HEK293 (cell line): Measurements from ENCODE around the gene ADCY1.

Experiments used
- CTCF ChIA-PET: fragments of 350-600 bp; formaldehyde crosslinking; extraction: SDS; loops from one replicate; lab custom pipeline; 2021; ENCODE audit warnings: antibody characterized with exemption; lab: Yijun Ruan, JAX
- POLR2A ChIA-PET: fragments of 300-600 bp; formaldehyde crosslinking; extraction: SDS; loops from one replicate; lab custom pipeline; 2020; ENCODE audit warnings: antibody characterized with exemption, inconsistent platforms; lab: Yijun Ruan, JAX
- H3K27ac ChIP-seq: fragments of 200-500 bp; sonication (Bioruptor generic); 2 replicates; pipeline ENCODE4 v1.5.1; 2014; ENCODE audit warnings: low read depth, low read length, control low read depth, inconsistent platforms; ENCODE audit errors: extremely low read depth
- H3K36me3 ChIP-seq, 2 experiments: fragments of 200-500 bp in 1 of 2; sonication (Bioruptor generic) in 1 of 2; 1 replicate in 1 of 2; 2 replicates in 1 of 2; pipeline ENCODE4 v1.5.1; 2014 to 2017; ENCODE audit warnings: inconsistent platforms in 2 of 2, low read length in 2 of 2; ENCODE audit not compliant: control insufficient read depth in 2 of 2, insufficient read depth in 1 of 2
- H3K4me1 ChIP-seq: fragments of 200-500 bp; sonication (Bioruptor generic); 2 replicates; pipeline ENCODE4 v1.5.1; 2014; ENCODE audit warnings: mild to moderate bottlenecking, low read length, inconsistent platforms; ENCODE audit not compliant: control insufficient read depth, insufficient read depth
- H3K4me3 ChIP-seq: 2 replicates; pipeline ENCODE4 v1.5.1; 2011; ENCODE audit warnings: low read depth, mild to moderate bottlenecking, control low read depth, low read length, moderate library complexity
- H3K9me3 ChIP-seq: fragments of 200-500 bp; sonication (Bioruptor generic); 2 replicates; pipeline ENCODE4 v1.5.1; 2014; ENCODE audit warnings: low read depth, low read length, inconsistent platforms; ENCODE audit not compliant: control insufficient read depth, insufficient read depth
- BCL6B ChIP-seq: fragments of 450-650 bp; formaldehyde crosslinking; IDR thresholded peaks from 2 replicates; pipeline ENCODE4 v1.5.1; 2017; ENCODE audit warnings: missing biosample characterization, missing genetic modification characterization
- EGR2 ChIP-seq: fragments of 450-650 bp; formaldehyde crosslinking; IDR thresholded peaks from 2 replicates; pipeline ENCODE4 v1.5.1; 2016; ENCODE audit warnings: low read depth, missing biosample characterization, missing genetic modification characterization
- KLF10 ChIP-seq: fragments of 450-650 bp; IDR thresholded peaks from 2 replicates; pipeline ENCODE4 v1.5.1; 2018; ENCODE audit warnings: missing biosample characterization, mild to moderate bottlenecking, missing genetic modification characterization
- MYNN ChIP-seq: fragments of 450-650 bp; formaldehyde crosslinking; IDR thresholded peaks from 2 replicates; pipeline ENCODE4 v1.5.1; 2016; ENCODE audit warnings: missing biosample characterization, missing genetic modification characterization, borderline replicate concordance
- PRDM4 ChIP-seq: fragments of 450-650 bp; formaldehyde crosslinking; IDR thresholded peaks from 2 replicates; pipeline ENCODE4 v1.5.1; 2017; ENCODE audit warnings: missing biosample characterization, missing genetic modification characterization
- SP3 ChIP-seq: fragments of 450-650 bp; formaldehyde crosslinking; IDR thresholded peaks from 2 replicates; pipeline ENCODE4 v1.5.1; 2016; ENCODE audit warnings: missing biosample characterization, missing genetic modification characterization
- ZBTB21 ChIP-seq: fragments of 450-650 bp; formaldehyde crosslinking; IDR thresholded peaks from 2 replicates; pipeline ENCODE4 v1.5.1; 2017; ENCODE audit warnings: missing biosample characterization, missing genetic modification characterization
- ZFP69B ChIP-seq: fragments of 450-650 bp; formaldehyde crosslinking; IDR thresholded peaks from 2 replicates; pipeline ENCODE4 v1.5.1; 2016; ENCODE audit warnings: missing biosample characterization, missing genetic modification characterization
- ZNF10 ChIP-seq: fragments of 450-650 bp; formaldehyde crosslinking; IDR thresholded peaks from 2 replicates; pipeline ENCODE4 v1.5.1; 2017; ENCODE audit warnings: missing biosample characterization, missing genetic modification characterization
- ZNF114 ChIP-seq: fragments of 450-650 bp; formaldehyde crosslinking; IDR thresholded peaks from 2 replicates; pipeline ENCODE4 v1.5.0; 2017; ENCODE audit warnings: missing biosample characterization, missing genetic modification characterization
- ZNF121 ChIP-seq: fragments of 450-650 bp; formaldehyde crosslinking; IDR thresholded peaks from 2 replicates; pipeline ENCODE4 v1.5.1; 2016; ENCODE audit warnings: missing biosample characterization, missing genetic modification characterization
- ZNF16 ChIP-seq: fragments of 450-650 bp; formaldehyde crosslinking; IDR thresholded peaks from 2 replicates; pipeline ENCODE4 v1.5.1; 2016; ENCODE audit warnings: low read depth, missing biosample characterization, missing genetic modification characterization
- ZNF248 ChIP-seq: fragments of 450-650 bp; formaldehyde crosslinking; IDR thresholded peaks from 2 replicates; pipeline ENCODE4 v1.5.1; 2017; ENCODE audit warnings: missing biosample characterization, missing genetic modification characterization
- ZNF416 ChIP-seq: fragments of 450-650 bp; formaldehyde crosslinking; IDR thresholded peaks from 2 replicates; pipeline ENCODE4 v1.5.1; 2016; ENCODE audit warnings: missing biosample characterization, missing genetic modification characterization
- ZNF596 ChIP-seq: fragments of 450-650 bp; IDR thresholded peaks from 2 replicates; pipeline ENCODE4 v1.5.0; 2018; ENCODE audit warnings: missing biosample characterization, mild to moderate bottlenecking, missing genetic modification characterization, moderate library complexity
- ZNF621 ChIP-seq: fragments of 450-650 bp; formaldehyde crosslinking; IDR thresholded peaks from 2 replicates; pipeline ENCODE4 v1.5.1; 2017; ENCODE audit warnings: missing biosample characterization, missing genetic modification characterization
- ZNF658 ChIP-seq: fragments of 450-650 bp; formaldehyde crosslinking; IDR thresholded peaks from 2 replicates; pipeline ENCODE4; 2016; ENCODE audit warnings: missing biosample characterization, missing genetic modification characterization
- ZNF677 ChIP-seq: fragments of 450-650 bp; IDR thresholded peaks from 2 replicates; pipeline ENCODE4 v1.5.0; 2018; ENCODE audit warnings: missing biosample characterization, mild to moderate bottlenecking, missing genetic modification characterization, moderate library complexity
- ZNF76 ChIP-seq: fragments of 450-650 bp; formaldehyde crosslinking; IDR thresholded peaks from 2 replicates; pipeline ENCODE4; 2016; ENCODE audit warnings: low read depth, missing biosample characterization, missing genetic modification characterization, borderline replicate concordance
- TF ChIP-seq, protein P1 (sequence below): fragments of 450-650 bp; formaldehyde crosslinking; IDR thresholded peaks from 2 replicates; pipeline ENCODE4 v1.5.1; 2016; ENCODE audit warnings: missing biosample characterization, missing genetic modification characterization

ADCY1 gene

GRCh38 chr7:45686441-45687184 is 112.4 kb downstream of the ADCY1 start (continued):
- no peak for TF ChIP-seq BCL6B (tag by site-specific recombination)
- TF ChIP-seq ZNF76: no peak
- TF ChIP-seq ZNF248: no peak
- TF ChIP-seq ZNF596 (tag by site-specific recombination): no peak
- TF ChIP-seq KLF10 (tag by site-specific recombination): no peak
- TF ChIP-seq, all 188 proteins: peak for 0

DNA sequence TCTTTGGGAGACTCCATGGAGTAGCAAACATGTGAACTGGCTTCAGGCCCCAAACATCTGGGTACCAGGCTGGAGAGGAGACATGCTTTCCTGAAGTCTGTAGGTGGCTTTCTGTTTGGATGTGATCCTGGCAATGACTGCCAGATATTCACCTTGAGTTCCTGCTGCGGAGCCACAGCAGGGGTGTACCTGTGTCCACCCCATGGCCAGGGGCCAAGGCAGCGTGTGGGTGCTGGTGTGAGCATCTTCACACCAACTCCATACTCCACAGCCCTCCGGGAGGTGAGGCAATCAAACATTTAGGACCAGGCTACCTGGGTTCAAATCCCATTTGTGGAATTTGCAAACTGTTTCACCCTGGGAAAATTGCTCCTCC is 113.0 kb downstream of the ADCY1 start:
- no peaks in the 10 kb centered on the region for H3K9me3 ChIP-seq
- ChIA-PET CTCF (no interaction called here), POLR2A (interaction anchor here (0.5 kb wide), 1 partner anchor 9 kb away, joined by 5 read pairs; no protein-coding TSS in a partner anchor)
- H3K36me3 ChIP-seq: peaks cover 0 to 5% of the 10 kb centered on the region in 2 experiments; a peak in 2 of 3 replicates
- TF ChIP-seq PRDM4 (tag by site-specific recombination) (no peak), ZNF16 (tag by site-specific recombination) (no peak), ZNF416 (no peak), ZNF677 (tag by site-specific recombination) (no peak), ZNF10 (no peak), MYNN (tag by site-specific recombination) (no peak), ZNF596 (tag by site-specific recombination) (no peak), ZFP69B (no peak), ZBTB21 (tag by site-specific recombination) (no peak), ZNF121 (tag by site-specific recombination) (no peak), ZNF114 (tag by site-specific recombination) (no peak), EGR2 (tag by site-specific recombination) (no peak), SP3 (tag by site-specific recombination) (no peak), ZNF621 (tag by site-specific recombination) (no peak), ZNF658 (tag by site-specific recombination) (no peak)
- TF ChIP-seq, protein P1, sequence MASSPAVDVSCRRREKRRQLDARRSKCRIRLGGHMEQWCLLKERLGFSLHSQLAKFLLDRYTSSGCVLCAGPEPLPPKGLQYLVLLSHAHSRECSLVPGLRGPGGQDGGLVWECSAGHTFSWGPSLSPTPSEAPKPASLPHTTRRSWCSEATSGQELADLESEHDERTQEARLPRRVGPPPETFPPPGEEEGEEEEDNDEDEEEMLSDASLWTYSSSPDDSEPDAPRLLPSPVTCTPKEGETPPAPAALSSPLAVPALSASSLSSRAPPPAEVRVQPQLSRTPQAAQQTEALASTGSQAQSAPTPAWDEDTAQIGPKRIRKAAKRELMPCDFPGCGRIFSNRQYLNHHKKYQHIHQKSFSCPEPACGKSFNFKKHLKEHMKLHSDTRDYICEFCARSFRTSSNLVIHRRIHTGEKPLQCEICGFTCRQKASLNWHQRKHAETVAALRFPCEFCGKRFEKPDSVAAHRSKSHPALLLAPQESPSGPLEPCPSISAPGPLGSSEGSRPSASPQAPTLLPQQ (tag by site-specific recombination): no peak
- no peaks in the 10 kb centered on the region for H3K4me1 ChIP-seq
- H3K27ac ChIP-seq: no peak overlapping the region
- no peak overlapping the region for H3K4me3 ChIP-seq

DNA sequence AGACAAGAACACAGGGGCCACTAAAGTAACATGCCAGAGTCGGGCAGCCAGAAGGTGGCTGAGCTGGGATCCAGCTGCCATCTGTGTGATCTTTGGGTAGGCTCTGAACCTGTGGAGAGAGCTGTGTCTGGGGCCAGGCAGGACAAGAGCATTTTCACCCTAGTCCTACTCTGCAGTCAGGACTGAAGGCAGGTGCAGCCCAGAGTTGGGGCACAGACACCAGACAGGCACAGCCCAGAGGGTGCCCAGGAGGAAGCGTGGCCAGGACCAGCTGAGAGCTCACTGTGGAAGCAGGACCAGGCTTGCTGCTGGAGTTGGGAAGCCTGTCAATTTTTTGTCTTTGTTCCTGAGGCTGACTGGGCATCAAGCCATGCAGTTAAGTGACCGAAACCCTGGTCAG is 113.6 kb downstream of the ADCY1 start:
- no peak overlapping the region for H3K4me3 ChIP-seq
- ChIA-PET CTCF (no interaction called here), POLR2A (no interaction called here)
- H3K27ac ChIP-seq: no peak overlapping the region
- no peaks in the 10 kb centered on the region for H3K9me3 ChIP-seq
- H3K36me3 ChIP-seq: peaks cover 0 to 6% of the 10 kb centered on the region in 2 experiments; a peak in 2 of 3 replicates
- no peak for TF ChIP-seq ZNF248
- TF ChIP-seq, all 188 proteins: peak for 0
- H3K4me1 ChIP-seq: no peaks in the 10 kb centered on the region
